Activated CD8-positive, alpha-beta memory T cell treated with anti-CD3 and anti-CD28 coated beads for 4 hours (primary cell): ENCODE data around the gene FAM180B.
A peak's percentile ranks its signal among the peaks of the same experiment; 100 is the strongest.

Experiments
- DNase-seq, 2 donors: peaks; one replicate each; pipeline ENCODE4 v3.0.0-alpha.2; 2020; ENCODE audit warnings: low read depth in 2 of 2

Gene FAM180B

GRCh38 chr11:47569646-47570045 is 16.8 kb upstream of the FAM180B start:
- DNase-seq = no peak

- DNase-seq = no peak
Observed at GRCh38 chr11:47570651-47571356, 15.7 kb upstream of the FAM180B start.

- DNase-seq = no peak
Observed at GRCh38 chr11:47571357-47571729, 15.1 kb upstream of the FAM180B start.

- no peak for DNase-seq
Observed at GRCh38 chr11:47571895-47572294, 14.6 kb upstream of the FAM180B start.

GRCh38 chr11:47572715-47573255 is 13.7 kb upstream of the FAM180B start:
- DNase-seq = no peak

GRCh38 chr11:47573321-47573720 is 13.2 kb upstream of the FAM180B start:
- no peak for DNase-seq

GRCh38 chr11:47577460-47578041 is 8.9 kb upstream of the FAM180B start:
- DNase-seq = no peak

- DNase-seq = peak; percentile 75 to 79
Observed at GRCh38 chr11:47578524-47579494, 7.7 kb upstream of the FAM180B start, which contains the start of the genes KBTBD4 and NDUFS3. KBTBD4 (minus strand) TSS chr11:47578970; CDS start chr11:47578951, 19 bp downstream. NDUFS3 (plus strand) TSS chr11:47579074; CDS start chr11:47579092, 18 bp downstream.

- DNase-seq = no peak
Observed at GRCh38 chr11:47583844-47584243, 2.6 kb upstream of the FAM180B start.

GRCh38 chr11:47587039-47587716 is 700 bp downstream of the FAM180B start:
- DNase-seq = no peak

- DNase-seq = no peak
Observed at GRCh38 chr11:47587723-47588326, 1.3 kb downstream of the FAM180B start.

GRCh38 chr11:47589118-47589517 is 2.6 kb downstream of the FAM180B start:
- DNase-seq = no peak

- DNase-seq = no peak
Observed at GRCh38 chr11:47589584-47589976, 3.1 kb downstream of the FAM180B start.

- no peak for DNase-seq
Observed at GRCh38 chr11:47589977-47590861, 3.7 kb downstream of the FAM180B start.

- no peak for DNase-seq
Observed at GRCh38 chr11:47591764-47592163, 5.3 kb downstream of the FAM180B start.

- DNase-seq = no peak
Observed at GRCh38 chr11:47592251-47592650, 5.8 kb downstream of the FAM180B start.

GRCh38 chr11:47592970-47593369 is 6.5 kb downstream of the FAM180B start:
- DNase-seq = no peak

- no peak for DNase-seq
Observed at GRCh38 chr11:47593492-47593933, 7.0 kb downstream of the FAM180B start.

- DNase-seq = no peak
Observed at GRCh38 chr11:47593934-47594855, 7.7 kb downstream of the FAM180B start, which contains the start of gene C1QTNF4. C1QTNF4 (minus strand) TSS chr11:47594411; CDS start chr11:47590810, 3,601 bp downstream.
